ENCODE results near the gene TTC19.

- TF ChIP-seq TAF1 (IDR thresholded peaks at IDR 0.05; ENCODE audit: low read depth) (no peak), TCF12 (IDR thresholded peaks at IDR 0.05; ENCODE audit: low read depth) (no peak), YY1 (IDR thresholded peaks at IDR 0.05; ENCODE audit: low read depth) (no peak), EP300 (IDR thresholded peaks at IDR 0.05; ENCODE audit: borderline replicate concordance) (no peak)
- TF ChIP-seq, protein P1, sequence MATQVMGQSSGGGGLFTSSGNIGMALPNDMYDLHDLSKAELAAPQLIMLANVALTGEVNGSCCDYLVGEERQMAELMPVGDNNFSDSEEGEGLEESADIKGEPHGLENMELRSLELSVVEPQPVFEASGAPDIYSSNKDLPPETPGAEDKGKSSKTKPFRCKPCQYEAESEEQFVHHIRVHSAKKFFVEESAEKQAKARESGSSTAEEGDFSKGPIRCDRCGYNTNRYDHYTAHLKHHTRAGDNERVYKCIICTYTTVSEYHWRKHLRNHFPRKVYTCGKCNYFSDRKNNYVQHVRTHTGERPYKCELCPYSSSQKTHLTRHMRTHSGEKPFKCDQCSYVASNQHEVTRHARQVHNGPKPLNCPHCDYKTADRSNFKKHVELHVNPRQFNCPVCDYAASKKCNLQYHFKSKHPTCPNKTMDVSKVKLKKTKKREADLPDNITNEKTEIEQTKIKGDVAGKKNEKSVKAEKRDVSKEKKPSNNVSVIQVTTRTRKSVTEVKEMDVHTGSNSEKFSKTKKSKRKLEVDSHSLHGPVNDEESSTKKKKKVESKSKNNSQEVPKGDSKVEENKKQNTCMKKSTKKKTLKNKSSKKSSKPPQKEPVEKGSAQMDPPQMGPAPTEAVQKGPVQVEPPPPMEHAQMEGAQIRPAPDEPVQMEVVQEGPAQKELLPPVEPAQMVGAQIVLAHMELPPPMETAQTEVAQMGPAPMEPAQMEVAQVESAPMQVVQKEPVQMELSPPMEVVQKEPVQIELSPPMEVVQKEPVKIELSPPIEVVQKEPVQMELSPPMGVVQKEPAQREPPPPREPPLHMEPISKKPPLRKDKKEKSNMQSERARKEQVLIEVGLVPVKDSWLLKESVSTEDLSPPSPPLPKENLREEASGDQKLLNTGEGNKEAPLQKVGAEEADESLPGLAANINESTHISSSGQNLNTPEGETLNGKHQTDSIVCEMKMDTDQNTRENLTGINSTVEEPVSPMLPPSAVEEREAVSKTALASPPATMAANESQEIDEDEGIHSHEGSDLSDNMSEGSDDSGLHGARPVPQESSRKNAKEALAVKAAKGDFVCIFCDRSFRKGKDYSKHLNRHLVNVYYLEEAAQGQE (IDR thresholded peaks at IDR 0.05; ENCODE audit: low read depth) = no peak
Observed at GRCh38 chr17:15969463-15969862, 30.2 kb upstream of the TTC19 start.
